Esophagus (tissue), 2 donors: ENCODE measurements around the gene PPIP5K1. TPM values are rescaled to one million over a fixed set of nuclear protein-coding genes. Genes with fewer than 3 reads are reported as not detected.

ENCODE experiments used
- H3K27ac ChIP-seq, 2 donors: one replicate each; pipeline ENCODE4 v1.5.1; 2013; ENCODE audit warnings: low read depth in 2 of 2, mild to moderate bottlenecking in 2 of 2, inconsistent platforms in 1 of 2, low read length in 1 of 2, moderate library complexity in 1 of 2
- H3K27me3 ChIP-seq, 2 donors: one replicate each; pipeline ENCODE4 v1.6.1; 2013; ENCODE audit warnings: low read length in 2 of 2, control low read depth in 1 of 2, mild to moderate bottlenecking in 1 of 2; ENCODE audit not compliant: insufficient read depth in 2 of 2, control insufficient read depth in 1 of 2
- H3K36me3 ChIP-seq, 2 donors: one replicate each; pipeline ENCODE4 v1.6.1; 2013; ENCODE audit warnings: low read length in 1 of 2; ENCODE audit not compliant: control insufficient read depth in 2 of 2, insufficient read depth in 2 of 2
- H3K4me1 ChIP-seq, 2 donors: one replicate each; pipeline ENCODE4 v1.6.1; 2013; ENCODE audit warnings: low read length in 1 of 2; ENCODE audit not compliant: control insufficient read depth in 2 of 2, insufficient read depth in 2 of 2
- H3K4me3 ChIP-seq, 2 donors: one replicate each; pipeline ENCODE4 v1.5.1; 2013; ENCODE audit warnings: low read length in 2 of 2, mild to moderate bottlenecking in 2 of 2, low read depth in 1 of 2, moderate library complexity in 1 of 2
- H3K9me3 ChIP-seq, 2 donors: one replicate each; pipeline ENCODE4 v1.6.1; 2013; ENCODE audit warnings: mild to moderate bottlenecking in 2 of 2, low read depth in 1 of 2, low read length in 1 of 2, moderate library complexity in 1 of 2; ENCODE audit not compliant: control insufficient read depth in 2 of 2, insufficient read depth in 1 of 2
- WGBS, 2 donors: extraction: QIAGEN DNeasy Blood & Tissue Kit; methylation state at CpG; one replicate each; pipeline ENCODE4 v1.1.7; 2013; 5-methylcytosine and 5-hydroxymethylcytosine counted together
- polyA plus RNA-seq, 2 donors: library from polyadenylated mRNA; stranded (reverse); fragments of 200-250 nt; gene quantifications; one replicate each; pipeline ENCODE4 v1.2.3, GENCODE V29; 2013
- donor health status: healthy with polysubstance abuse.
- donor health status: Bipolar disorder and iron deficiency.

PPIP5K1 gene
- polyA plus RNA-seq, 2 donors: 10.9 to 17.8 TPM

DNA sequence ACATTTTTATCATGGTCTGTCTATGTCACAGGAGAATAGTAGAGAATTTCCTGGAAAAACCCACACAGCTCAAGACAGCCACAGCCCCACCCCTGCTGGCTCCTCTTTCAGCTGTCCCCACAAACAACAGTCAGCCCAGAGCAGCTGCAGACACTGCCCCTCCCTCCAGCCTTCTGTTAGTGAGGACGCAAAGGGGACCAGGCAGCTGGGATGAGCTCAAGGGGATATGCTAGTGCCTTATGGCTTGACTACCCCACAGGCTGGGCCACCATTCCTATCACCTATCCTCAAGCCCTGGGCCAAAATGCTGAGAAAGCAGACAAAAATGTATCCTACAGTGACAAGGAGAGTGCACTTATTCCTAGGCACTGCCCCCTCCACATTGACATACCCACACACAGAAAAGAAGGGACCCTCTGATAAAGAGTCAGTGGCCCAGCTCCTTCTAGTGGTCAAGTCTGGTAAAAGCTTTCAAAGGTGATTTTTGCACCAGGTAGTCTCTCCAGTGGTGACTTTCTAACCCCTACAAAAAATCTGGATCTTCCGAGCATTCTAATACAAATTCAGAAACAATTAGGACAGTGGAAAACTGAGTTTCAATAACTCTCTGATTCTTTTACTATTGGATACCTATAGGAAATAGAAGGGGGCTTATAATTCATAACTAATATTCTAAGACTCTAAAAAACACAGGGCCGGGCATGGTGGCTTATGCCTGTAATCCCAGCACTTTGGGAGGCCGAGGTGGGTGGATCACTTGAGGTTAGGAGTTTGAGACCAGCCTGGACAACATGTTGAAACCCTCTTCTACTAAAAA lies 75.6 kb downstream of the PPIP5K1 start:
- Histone ChIP-seq H3K27ac (no peak overlapping the region), H3K4me1 (peaks cover 0 to 11% of the 10 kb centered on the region in 2 donors), H3K9me3 (no peaks in the 10 kb centered on the region), H3K27me3 (no peaks in the 10 kb centered on the region), H3K36me3 (no peaks in the 10 kb centered on the region), H3K4me3 (no peak overlapping the region)
- 62 to 72% methylated on average over 4 of the region's 4 CpGs for WGBS, 2 donors

- Histone ChIP-seq H3K36me3 (no peaks in the 10 kb centered on the region), H3K4me3 (no peak overlapping the region), H3K27me3 (no peaks in the 10 kb centered on the region), H3K27ac (no peak overlapping the region), H3K4me1 (peaks cover 0 to 11% of the 10 kb centered on the region in 2 donors), H3K9me3 (no peaks in the 10 kb centered on the region)
- WGBS, 2 donors: 64 to 84% methylated on average over 1 of the region's 1 CpG
These were observed 76.5 kb downstream of the PPIP5K1 start for GRCh38 chr15:43513550-43513949.

GRCh38 chr15:43511012-43511885 lies 78.8 kb downstream of the PPIP5K1 start:
- Histone ChIP-seq H3K9me3 (no peaks in the 10 kb centered on the region), H3K27ac (no peak overlapping the region), H3K36me3 (no peaks in the 10 kb centered on the region), H3K4me1 (peaks cover 0 to 8% of the 10 kb centered on the region in 2 donors), H3K4me3 (peak overlapping the region; percentile 55 to 57), H3K27me3 (no peaks in the 10 kb centered on the region)
- 9 to 10% methylated on average over 39 of the region's 39 CpGs for WGBS, 2 donors

DNA sequence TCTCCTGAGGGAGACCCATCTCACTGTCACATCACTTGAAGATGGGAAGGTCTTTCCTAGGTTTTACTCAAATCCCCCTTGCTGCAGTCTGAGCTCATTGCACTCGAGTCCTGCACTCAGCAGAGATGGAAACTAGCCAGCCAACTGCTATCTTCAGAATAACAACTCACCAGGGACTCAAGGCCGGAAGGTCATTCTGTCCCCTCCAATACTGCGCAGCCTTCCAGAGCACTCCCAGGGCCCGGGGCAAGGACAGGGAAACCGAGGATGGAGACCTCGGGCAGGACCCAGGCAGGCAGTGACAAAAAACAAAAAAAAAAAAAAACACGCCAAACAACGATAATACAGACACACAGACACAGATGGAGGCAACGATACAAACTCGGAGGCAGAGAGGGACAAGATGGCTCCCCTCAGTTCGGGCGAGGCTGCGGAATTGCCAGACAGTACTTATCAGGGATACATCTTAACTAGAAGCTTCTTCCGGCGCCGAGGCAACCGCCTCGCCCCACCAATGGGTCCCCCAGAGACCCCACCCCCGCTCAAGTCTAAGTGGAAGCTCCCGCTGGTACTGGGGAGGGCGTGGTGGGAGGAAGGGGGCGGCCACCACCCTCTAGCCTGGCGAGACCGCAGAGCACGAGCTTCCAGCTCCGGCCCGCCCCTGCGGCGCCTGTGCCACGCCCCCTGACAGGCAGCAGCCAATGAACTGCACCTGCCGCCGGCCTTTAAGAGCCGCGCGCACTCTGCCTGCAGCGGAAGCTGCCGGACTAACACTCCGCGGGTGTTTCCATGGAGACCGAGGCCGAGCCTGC lies 79.6 kb downstream of the PPIP5K1 start:
- no peaks in the 10 kb centered on the region for H3K9me3 ChIP-seq
- H3K27me3 ChIP-seq: no peaks in the 10 kb centered on the region
- no peaks in the 10 kb centered on the region for H3K36me3 ChIP-seq
- WGBS, 2 donors: 1% methylated on average over 41 of the region's 41 CpGs
- H3K27ac ChIP-seq: peak overlapping the region; percentile 39 to 68
- peaks cover 0 to 8% of the 10 kb centered on the region in 2 donors for H3K4me1 ChIP-seq
- peak overlapping the region; percentile 55 to 57 for H3K4me3 ChIP-seq

DNA sequence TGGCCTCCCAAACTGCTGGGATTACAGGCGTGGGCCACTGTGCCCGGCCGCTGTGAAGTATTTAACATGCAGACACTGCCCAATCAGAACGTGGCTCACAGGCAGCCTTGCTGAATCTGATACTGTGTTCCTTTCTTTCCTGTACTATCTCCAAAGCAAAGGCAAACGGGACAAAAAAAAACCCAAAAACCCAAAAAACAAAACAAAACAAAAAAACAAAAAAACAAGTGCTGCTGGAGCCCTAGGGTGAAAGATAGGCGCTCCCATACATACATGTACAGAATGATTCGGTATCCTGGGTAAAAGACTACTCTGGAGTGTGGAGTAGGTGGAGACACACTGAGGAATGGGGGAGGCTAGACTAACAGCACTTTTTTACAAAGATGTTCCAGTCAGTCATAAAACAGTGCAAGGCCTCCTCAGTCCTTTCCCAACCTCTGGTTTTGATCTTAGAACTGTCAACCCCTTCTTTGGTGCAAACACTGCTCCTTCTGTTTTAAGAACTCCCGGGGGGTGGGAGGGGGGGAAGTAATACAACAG lies 80.3 kb downstream of the PPIP5K1 start:
- no peaks in the 10 kb centered on the region for H3K36me3 ChIP-seq
- H3K27me3 ChIP-seq: no peaks in the 10 kb centered on the region
- H3K27ac ChIP-seq: peak overlapping the region; percentile 39 to 68
- no peaks in the 10 kb centered on the region for H3K9me3 ChIP-seq
- peaks cover 0 to 8% of the 10 kb centered on the region in 2 donors for H3K4me1 ChIP-seq
- H3K4me3 ChIP-seq: no peak overlapping the region
- WGBS, 2 donors: 55 to 64% methylated on average over 8 of the region's 8 CpGs

DNA sequence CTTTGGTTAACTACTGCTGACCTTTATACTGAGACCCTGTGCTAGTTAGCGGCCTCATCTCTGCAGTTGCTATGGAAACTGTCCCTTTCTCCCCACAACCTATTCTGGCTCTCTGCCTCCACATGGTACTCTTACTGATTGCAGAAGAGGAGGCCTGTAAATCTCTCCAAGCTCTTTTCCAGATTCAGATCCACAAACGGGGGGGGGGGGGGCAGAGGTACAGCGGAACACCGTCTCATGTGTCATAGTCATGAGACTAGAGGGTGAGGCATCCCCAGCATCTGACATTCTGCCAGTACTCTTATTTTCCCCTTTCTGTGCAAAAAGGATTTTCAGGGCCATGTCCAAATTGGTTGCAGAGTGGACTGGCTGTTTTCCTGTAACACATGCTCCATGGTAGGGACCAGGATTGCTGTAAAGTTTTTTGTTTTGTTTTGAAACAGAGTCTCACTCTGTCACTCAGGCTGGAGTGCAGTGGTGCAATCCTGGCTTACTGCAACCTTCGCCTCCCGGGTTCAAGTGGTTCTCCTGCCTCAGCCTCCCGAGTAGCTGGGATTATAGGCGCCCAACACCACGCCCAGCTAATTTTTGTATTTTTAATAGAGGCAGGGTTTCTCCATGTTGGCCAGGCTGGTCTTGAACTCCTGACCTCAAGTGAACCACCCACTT lies 80.9 kb downstream of the PPIP5K1 start:
- H3K27ac ChIP-seq: peak overlapping the region in 1 of 2 donors; percentile 17
- H3K9me3 ChIP-seq: no peaks in the 10 kb centered on the region
- 68 to 72% methylated on average over 9 of the region's 9 CpGs for WGBS, 2 donors
- no peaks in the 10 kb centered on the region for H3K27me3 ChIP-seq
- H3K4me1 ChIP-seq: peaks cover 0 to 8% of the 10 kb centered on the region in 2 donors
- H3K4me3 ChIP-seq: no peak overlapping the region
- H3K36me3 ChIP-seq: no peaks in the 10 kb centered on the region

DNA sequence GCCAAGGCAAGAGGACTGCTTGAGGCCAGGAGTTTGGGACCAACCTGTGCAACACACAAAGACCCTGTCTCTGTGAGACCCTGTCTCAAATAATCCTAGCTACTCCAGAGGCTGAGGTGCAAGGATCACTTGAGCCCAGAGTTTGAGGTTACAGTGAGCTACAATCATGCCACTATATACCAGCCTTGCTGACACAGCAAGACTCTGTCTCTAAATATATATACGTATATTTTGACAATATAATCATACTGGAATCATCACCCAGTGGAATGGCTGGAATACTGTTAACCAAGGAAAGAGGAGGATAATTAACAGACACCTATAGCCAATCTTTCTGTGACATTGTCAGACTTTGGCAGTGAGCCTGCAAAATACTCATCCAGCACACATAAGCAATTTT lies 81.6 kb downstream of the PPIP5K1 start:
- H3K27ac ChIP-seq: no peak overlapping the region
- no peaks in the 10 kb centered on the region for H3K27me3 ChIP-seq
- H3K4me3 ChIP-seq: no peak overlapping the region
- peaks cover 0 to 8% of the 10 kb centered on the region in 2 donors for H3K4me1 ChIP-seq
- WGBS, 2 donors: 84 to 85% methylated on average over 1 of the region's 1 CpG
- H3K36me3 ChIP-seq: no peaks in the 10 kb centered on the region
- H3K9me3 ChIP-seq: no peaks in the 10 kb centered on the region

DNA sequence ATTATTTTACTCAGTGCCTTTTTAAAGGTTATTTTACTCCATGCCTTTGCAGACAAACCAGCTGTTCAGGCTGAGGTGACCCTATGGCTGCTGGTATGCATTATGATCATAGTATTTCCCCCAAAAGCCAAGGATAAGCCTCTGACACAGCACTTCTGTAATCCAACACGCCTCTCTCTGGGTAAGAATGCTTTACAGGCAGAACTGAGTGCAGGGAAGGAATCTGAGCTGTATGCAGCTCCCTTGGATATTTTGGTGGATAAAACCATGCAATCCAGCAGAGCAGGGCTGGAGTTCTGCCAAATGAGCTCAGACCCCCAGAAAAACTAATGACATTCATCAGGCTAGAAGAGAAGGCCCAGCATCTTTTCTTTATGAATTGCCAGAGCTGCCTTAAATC lies 84.3 kb downstream of the PPIP5K1 start:
- H3K4me3 ChIP-seq: no peak overlapping the region
- 69 to 72% methylated on average over 1 of the region's 1 CpG for WGBS, 2 donors
- peaks cover 0 to 4% of the 10 kb centered on the region in 2 donors for H3K4me1 ChIP-seq
- no peak overlapping the region for H3K27ac ChIP-seq
- H3K36me3 ChIP-seq: no peaks in the 10 kb centered on the region
- no peaks in the 10 kb centered on the region for H3K27me3 ChIP-seq
- H3K9me3 ChIP-seq: no peaks in the 10 kb centered on the region
